Activated T-helper 17 cell treated with anti-CD3 and anti-CD28 coated beads, Interleukin-2, amount 50 U/mL, for 72 hours (primary cell): Measurements from ENCODE around the gene BGLAP. TPM values are rescaled to one million over a fixed set of nuclear protein-coding genes. Genes with fewer than 3 reads are reported as not detected.
A peak's percentile ranks its signal among the peaks of the same experiment; 100 is the strongest.

ENCODE experiments used
- ATAC-seq: fragments of 150-1000 bp; cut with Tn5 transposase; replicated peaks from 2 replicates; pipeline ENCODE4 v1.10.0; 2021; ENCODE audit warnings: mild to moderate bottlenecking, moderate library complexity
- H3K27ac Mint-ChIP-seq: one replicate; pipeline ENCODE4 v1.8.0; 2022; ENCODE audit warnings: mixed read lengths
- H3K27me3 Mint-ChIP-seq: one replicate; pipeline ENCODE4 v1.8.0; 2022; ENCODE audit warnings: mixed read lengths
- H3K36me3 Mint-ChIP-seq: one replicate; pipeline ENCODE4 v1.8.0; 2022; ENCODE audit warnings: low read depth, mild to moderate bottlenecking, mixed read lengths
- H3K4me1 Mint-ChIP-seq: one replicate; pipeline ENCODE4 v1.8.0; 2022; ENCODE audit warnings: mixed read lengths
- H3K4me3 Mint-ChIP-seq: one replicate; pipeline ENCODE4 v1.8.0; 2022; ENCODE audit warnings: mild to moderate bottlenecking, mixed read lengths
- H3K9me3 Mint-ChIP-seq: one replicate; pipeline ENCODE4 v1.8.0; 2022; ENCODE audit warnings: mixed read lengths
- total RNA-seq, 2 donors: library from RNA; stranded (reverse); gene quantifications; one replicate each; pipeline ENCODE4 v1.2.3, GENCODE V29; 2022

BGLAP gene
- total RNA-seq = 1 to 10 TPM; 3.2 to 6.8 TPM

GRCh38 chr1:156241926-156242325 is at the start of gene BGLAP:
Gene BGLAP (plus strand): TSS chr1:156242184. CDS start chr1:156242232, 48 bp downstream.
- H3K36me3 Mint-ChIP-seq = peaks cover 39% of the 10 kb centered on the region
- H3K27me3 Mint-ChIP-seq = no peaks in the 10 kb centered on the region
- H3K9me3 Mint-ChIP-seq = no peaks in the 10 kb centered on the region
- no peak for ATAC-seq
- no peak within 1 kb of the TSS for H3K4me3 Mint-ChIP-seq
- peak within 1 kb of the TSS; percentile 39 for H3K27ac Mint-ChIP-seq
- H3K4me1 Mint-ChIP-seq = peaks cover 14% of the 10 kb centered on the region

GRCh38 chr1:156193208-156193487 is 48.8 kb upstream of the BGLAP start:
- Mint-ChIP-seq H3K27me3 (no peaks in the 10 kb centered on the region), H3K36me3 (peaks cover 12% of the 10 kb centered on the region), H3K4me3 (no peak overlapping the region), H3K4me1 (peaks cover 31% of the 10 kb centered on the region), H3K27ac (peak overlapping the region; percentile 96), H3K9me3 (no peaks in the 10 kb centered on the region)
- no peak for ATAC-seq

- H3K27ac Mint-ChIP-seq = peak within 1 kb of the TSS; percentile 96
- no peak within 1 kb of the TSS for H3K4me3 Mint-ChIP-seq
- H3K36me3 Mint-ChIP-seq = peaks cover 12% of the 10 kb centered on the region
- H3K9me3 Mint-ChIP-seq = no peaks in the 10 kb centered on the region
- H3K27me3 Mint-ChIP-seq = no peaks in the 10 kb centered on the region
- ATAC-seq = peak; percentile 95
- peaks cover 36% of the 10 kb centered on the region for H3K4me1 Mint-ChIP-seq
Measured at GRCh38 chr1:156193488-156194299, 48.3 kb upstream of the BGLAP start, which contains the start of gene SLC25A44. Gene SLC25A44 (plus strand): TSS chr1:156194104. CDS start chr1:156199848, 5,744 bp downstream.

GRCh38 chr1:156194300-156194652 is 47.7 kb upstream of the BGLAP start:
- Mint-ChIP-seq H3K4me3 (no peak overlapping the region), H3K27ac (peak overlapping the region; percentile 96), H3K9me3 (no peaks in the 10 kb centered on the region), H3K36me3 (peaks cover 12% of the 10 kb centered on the region), H3K4me1 (peaks cover 41% of the 10 kb centered on the region), H3K27me3 (no peaks in the 10 kb centered on the region)
- ATAC-seq = no peak

GRCh38 chr1:156195853-156196252 is 46.1 kb upstream of the BGLAP start:
- Mint-ChIP-seq H3K27ac (peak overlapping the region; percentile 36), H3K36me3 (peaks cover 12% of the 10 kb centered on the region), H3K9me3 (no peaks in the 10 kb centered on the region), H3K27me3 (no peaks in the 10 kb centered on the region), H3K4me1 (peaks cover 55% of the 10 kb centered on the region), H3K4me3 (no peak overlapping the region)
- ATAC-seq = no peak

GRCh38 chr1:156196445-156196844 is 45.5 kb upstream of the BGLAP start:
- H3K9me3 Mint-ChIP-seq = no peaks in the 10 kb centered on the region
- H3K27me3 Mint-ChIP-seq = no peaks in the 10 kb centered on the region
- H3K27ac Mint-ChIP-seq = peak overlapping the region; percentile 36
- H3K4me1 Mint-ChIP-seq = peaks cover 53% of the 10 kb centered on the region
- H3K36me3 Mint-ChIP-seq = peaks cover 12% of the 10 kb centered on the region
- ATAC-seq = no peak
- H3K4me3 Mint-ChIP-seq = no peak overlapping the region

GRCh38 chr1:156198831-156199349 is 43.1 kb upstream of the BGLAP start:
- H3K27me3 Mint-ChIP-seq = no peaks in the 10 kb centered on the region
- peaks cover 8% of the 10 kb centered on the region for H3K36me3 Mint-ChIP-seq
- peak; percentile 92 for ATAC-seq
- H3K9me3 Mint-ChIP-seq = no peaks in the 10 kb centered on the region
- peak overlapping the region; percentile 97 for H3K27ac Mint-ChIP-seq
- H3K4me3 Mint-ChIP-seq = no peak overlapping the region
- peaks cover 48% of the 10 kb centered on the region for H3K4me1 Mint-ChIP-seq

- Mint-ChIP-seq H3K27me3 (no peaks in the 10 kb centered on the region), H3K27ac (peak overlapping the region; percentile 97), H3K9me3 (no peaks in the 10 kb centered on the region), H3K4me1 (peaks cover 42% of the 10 kb centered on the region), H3K36me3 (no peaks in the 10 kb centered on the region), H3K4me3 (no peak overlapping the region)
- ATAC-seq = peak; percentile 37
Measured at GRCh38 chr1:156200044-156200443, 41.9 kb upstream of the BGLAP start.

GRCh38 chr1:156203331-156203730 is 38.7 kb upstream of the BGLAP start:
- no peaks in the 10 kb centered on the region for H3K27me3 Mint-ChIP-seq
- peaks cover 20% of the 10 kb centered on the region for H3K36me3 Mint-ChIP-seq
- H3K27ac Mint-ChIP-seq = no peak overlapping the region
- no peak overlapping the region for H3K4me3 Mint-ChIP-seq
- peaks cover 23% of the 10 kb centered on the region for H3K4me1 Mint-ChIP-seq
- H3K9me3 Mint-ChIP-seq = no peaks in the 10 kb centered on the region
- ATAC-seq = no peak

- H3K4me1 Mint-ChIP-seq = peaks cover 9% of the 10 kb centered on the region
- no peak for ATAC-seq
- H3K36me3 Mint-ChIP-seq = peaks cover 34% of the 10 kb centered on the region
- no peaks in the 10 kb centered on the region for H3K27me3 Mint-ChIP-seq
- no peaks in the 10 kb centered on the region for H3K9me3 Mint-ChIP-seq
- no peak overlapping the region for H3K27ac Mint-ChIP-seq
- H3K4me3 Mint-ChIP-seq = no peak overlapping the region
Measured at GRCh38 chr1:156204686-156205085, 37.3 kb upstream of the BGLAP start.

- Mint-ChIP-seq H3K27me3 (no peaks in the 10 kb centered on the region), H3K27ac (peak overlapping the region; percentile 0), H3K36me3 (peaks cover 96% of the 10 kb centered on the region), H3K4me1 (peaks cover 6% of the 10 kb centered on the region), H3K4me3 (peak overlapping the region; percentile 84), H3K9me3 (no peaks in the 10 kb centered on the region)
- no peak for ATAC-seq
Measured at GRCh38 chr1:156211243-156211642, 30.7 kb upstream of the BGLAP start.

- Mint-ChIP-seq H3K27me3 (no peaks in the 10 kb centered on the region), H3K27ac (peak overlapping the region; percentile 92), H3K4me1 (peaks cover 6% of the 10 kb centered on the region), H3K4me3 (peak overlapping the region; percentile 84), H3K9me3 (no peaks in the 10 kb centered on the region), H3K36me3 (peaks cover 91% of the 10 kb centered on the region)
- ATAC-seq = no peak
Measured at GRCh38 chr1:156212130-156212529, 29.9 kb upstream of the BGLAP start.

- Mint-ChIP-seq H3K9me3 (no peaks in the 10 kb centered on the region), H3K36me3 (peaks cover 91% of the 10 kb centered on the region), H3K27ac (peak within 1 kb of the TSS; percentile 92), H3K4me1 (peaks cover 11% of the 10 kb centered on the region), H3K4me3 (peak within 1 kb of the TSS; percentile 84), H3K27me3 (no peaks in the 10 kb centered on the region)
- ATAC-seq = peak; percentile 91
Measured at GRCh38 chr1:156212833-156213643, 28.9 kb upstream of the BGLAP start, which contains the start of gene PMF1. Gene PMF1 (plus strand): TSS chr1:156213007. CDS start chr1:156213016, 9 bp downstream.

- Mint-ChIP-seq H3K4me1 (peaks cover 14% of the 10 kb centered on the region), H3K36me3 (peaks cover 90% of the 10 kb centered on the region), H3K9me3 (no peaks in the 10 kb centered on the region), H3K4me3 (peak overlapping the region; percentile 84), H3K27me3 (no peaks in the 10 kb centered on the region), H3K27ac (peak overlapping the region; percentile 92)
- no peak for ATAC-seq
Measured at GRCh38 chr1:156213644-156213966, 28.4 kb upstream of the BGLAP start.
